IMR-90 (cell line): ENCODE data around the gene SVOPL. TPM values are rescaled to one million over a fixed set of nuclear protein-coding genes. Genes with fewer than 3 reads are reported as not detected.

ENCODE experiments used
- ATAC-seq: fragments of 200-7000 bp; cut with Tn5 transposase; 2 replicates; pipeline ENCODE4 v1.9.1; 2020; ENCODE audit warnings: low read depth, mild to moderate bottlenecking, moderate library complexity
- BruUV-seq: library from RNA; stranded (reverse); fragments of 400-500 nt; replicated peaks from 2 replicates; lab custom pipeline; 2021; lab: Mats Ljungman, UMichigan
- CTCF ChIA-PET: fragments of 300-600 bp; formaldehyde crosslinking; extraction: SDS; loops from one replicate; lab custom pipeline; 2021; ENCODE audit warnings: antibody characterized with exemption; lab: Yijun Ruan, JAX
- POLR2A ChIA-PET: fragments of 300-600 bp; sonication (Branson Sonifier 250); formaldehyde crosslinking; loops from one replicate; lab custom pipeline; 2022; ENCODE audit warnings: antibody characterized with exemption; ENCODE audit not compliant: unreplicated experiment; lab: Charles Lee
- DNase-seq: peaks from one replicate; pipeline ENCODE4 v3.0.0; 2013
- H2AFZ ChIP-seq: replicated peaks from 2 replicates; pipeline ENCODE3; 2013; ENCODE audit warnings: low read length, mild to moderate bottlenecking; ENCODE audit not compliant: poor library complexity
- H2AK5ac ChIP-seq: 2 replicates; pipeline ENCODE4 v1.6.1; 2013; ENCODE audit warnings: low read depth, low read length, inconsistent platforms
- H2AK9ac ChIP-seq: replicated peaks from 2 replicates; pipeline ENCODE3; 2013; ENCODE audit warnings: mild to moderate bottlenecking, low read depth, low read length, moderate library complexity; ENCODE audit not compliant: poor library complexity
- H2BK120ac ChIP-seq: 2 replicates; pipeline ENCODE4 v1.6.1; 2013; ENCODE audit warnings: low read depth, low read length, inconsistent platforms
- H2BK15ac ChIP-seq: 3 replicates; pipeline ENCODE4 v1.6.1; 2013; ENCODE audit warnings: low read depth, low read length, inconsistent platforms
- H2BK20ac ChIP-seq: 2 replicates; pipeline ENCODE4 v1.6.1; 2013; ENCODE audit warnings: low read depth, mild to moderate bottlenecking, inconsistent platforms, low read length, moderate library complexity
- H2BK5ac ChIP-seq: 2 replicates; pipeline ENCODE4 v1.6.1; 2013; ENCODE audit warnings: mild to moderate bottlenecking, low read depth, low read length, inconsistent platforms; ENCODE audit not compliant: poor library complexity, severe bottlenecking
- H3K14ac ChIP-seq: replicated peaks from 2 replicates; pipeline ENCODE4 v1.6.1; 2013; ENCODE audit warnings: low read depth, low read length, inconsistent platforms
- H3K18ac ChIP-seq: 2 replicates; pipeline ENCODE4 v1.6.1; 2013; ENCODE audit warnings: low read depth, low read length, control low read depth
- H3K23ac ChIP-seq: 2 replicates; pipeline ENCODE4 v1.6.1; 2013; ENCODE audit warnings: low read depth, low read length, inconsistent platforms
- H3K27ac ChIP-seq: 2 replicates; pipeline ENCODE4 v1.5.1; 2013; ENCODE audit warnings: mild to moderate bottlenecking, control low read depth, low read length; ENCODE audit not compliant: insufficient read depth
- H3K27me3 ChIP-seq: 2 replicates; pipeline ENCODE4 v1.6.1; 2013; ENCODE audit warnings: low read length; ENCODE audit not compliant: control insufficient read depth, insufficient read depth
- H3K36me3 ChIP-seq: 2 replicates; pipeline ENCODE4 v1.6.1; 2013; ENCODE audit warnings: low read length, mixed read lengths; ENCODE audit not compliant: control insufficient read depth, insufficient read depth
- H3K4ac ChIP-seq: 2 replicates; pipeline ENCODE4 v1.6.1; 2013; ENCODE audit warnings: low read depth, low read length, inconsistent platforms
- H3K4me1 ChIP-seq: 2 replicates; pipeline ENCODE4 v1.6.1; 2013; ENCODE audit warnings: low read length, mixed read lengths; ENCODE audit not compliant: control insufficient read depth, insufficient read depth
- H3K4me2 ChIP-seq: 2 replicates; pipeline ENCODE4 v1.6.1; 2013; ENCODE audit warnings: low read depth, mild to moderate bottlenecking, control low read depth, low read length, moderate library complexity
- H3K4me3 ChIP-seq: 2 replicates; pipeline ENCODE4 v1.5.1; 2013; ENCODE audit warnings: low read depth, mild to moderate bottlenecking, control low read depth, low read length, moderate library complexity; ENCODE audit not compliant: insufficient read depth
- H3K56ac ChIP-seq: 2 replicates; pipeline ENCODE4 v1.6.1; 2013; ENCODE audit warnings: low read length, inconsistent platforms; ENCODE audit not compliant: insufficient read depth; ENCODE audit errors: extremely low read depth
- H3K79me1 ChIP-seq, 2 experiments: 2 replicates each; pipeline ENCODE4 v1.6.1; 2013; ENCODE audit warnings: low read length in 2 of 2, inconsistent platforms in 1 of 2, low read depth in 1 of 2
- H3K9ac ChIP-seq: 2 replicates; pipeline ENCODE4 v1.6.1; 2013; ENCODE audit warnings: low read depth, low read length, control low read depth
- H3K9me1 ChIP-seq: 2 replicates; pipeline ENCODE4 v1.6.1; 2013; ENCODE audit warnings: low read length, inconsistent platforms; ENCODE audit not compliant: insufficient read depth
- H3K9me3 ChIP-seq: 2 replicates; pipeline ENCODE4 v1.6.1; 2013; ENCODE audit warnings: low read length; ENCODE audit not compliant: control insufficient read depth, insufficient read depth
- H4K20me1 ChIP-seq: 2 replicates; pipeline ENCODE4 v1.6.1; 2013; ENCODE audit warnings: low read length, inconsistent platforms; ENCODE audit not compliant: insufficient read depth
- H4K5ac ChIP-seq: 2 replicates; pipeline ENCODE4 v1.6.1; 2013; ENCODE audit warnings: mild to moderate bottlenecking, low read depth, low read length, control low read depth
- H4K8ac ChIP-seq, 2 experiments: 2 replicates each; pipeline ENCODE4 v1.6.1; 2013; ENCODE audit warnings: low read depth in 2 of 2, low read length in 2 of 2, control low read depth in 1 of 2, inconsistent platforms in 1 of 2
- H4K91ac ChIP-seq: 2 replicates; pipeline ENCODE4 v1.6.1; 2013; ENCODE audit warnings: low read depth, low read length, inconsistent platforms; ENCODE audit not compliant: insufficient read depth
- BHLHE40 ChIP-seq: fragments of 150-350 bp; IDR thresholded peaks from 2 replicates; pipeline ENCODE4 v1.6.1; 2016; ENCODE audit warnings: mild to moderate bottlenecking, low read depth, low read length
- CEBPB ChIP-seq: IDR thresholded peaks from 2 replicates; pipeline ENCODE4 v1.6.1; 2012; ENCODE audit warnings: low read depth, low read length, improper control_type of control experiment
- CHD1 ChIP-seq: IDR thresholded peaks from 2 replicates; pipeline ENCODE4 v1.6.1; 2012; ENCODE audit warnings: low read depth, low read length, improper control_type of control experiment
- CTCF ChIP-seq: conservative IDR thresholded peaks from 2 replicates; pipeline ENCODE4 v1.5.1; 2012; ENCODE audit warnings: mild to moderate bottlenecking, low read depth, low read length, improper control_type of control experiment
- ELK1 ChIP-seq: fragments of 150-350 bp; IDR thresholded peaks from 2 replicates; pipeline ENCODE4 v1.6.1; 2016; ENCODE audit warnings: low read depth, mild to moderate bottlenecking, low read length, moderate library complexity, borderline replicate concordance
- FOS ChIP-seq: fragments of 150-350 bp; IDR thresholded peaks from 2 replicates; pipeline ENCODE4 v1.6.1; 2016; ENCODE audit warnings: low read depth, low read length
- MAFK ChIP-seq: IDR thresholded peaks from 2 replicates; pipeline ENCODE4 v1.6.1; 2012; ENCODE audit warnings: low read depth, low read length, improper control_type of control experiment
- MAZ ChIP-seq: IDR thresholded peaks from 2 replicates; pipeline ENCODE4 v1.6.1; 2012; ENCODE audit warnings: low read depth, mild to moderate bottlenecking, low read length, improper control_type of control experiment, moderate library complexity, borderline replicate concordance
- MXI1 ChIP-seq: IDR thresholded peaks from 2 replicates; pipeline ENCODE4 v1.6.1; 2012; ENCODE audit warnings: low read depth, mild to moderate bottlenecking, low read length, moderate library complexity, borderline replicate concordance
- NFE2L2 ChIP-seq: fragments of 150-350 bp; IDR thresholded peaks from 2 replicates; pipeline ENCODE4 v1.6.1; 2016; ENCODE audit warnings: low read depth, mild to moderate bottlenecking, low read length
- POLR2A ChIP-seq: IDR thresholded peaks from 2 replicates; pipeline ENCODE4 v1.6.1; 2012; ENCODE audit warnings: mild to moderate bottlenecking, low read depth, low read length
- RAD21 ChIP-seq: IDR thresholded peaks from 2 replicates; pipeline ENCODE4 v1.6.1; 2012; ENCODE audit warnings: low read length, improper control_type of control experiment
- RCOR1 ChIP-seq: IDR thresholded peaks from 2 replicates; pipeline ENCODE4 v1.6.1; 2012; ENCODE audit warnings: mild to moderate bottlenecking, low read length, improper control_type of control experiment; ENCODE audit not compliant: insufficient replicate concordance
- RFX5 ChIP-seq: IDR thresholded peaks from 2 replicates; pipeline ENCODE4 v1.8.0; 2012; ENCODE audit warnings: low read depth, mild to moderate bottlenecking, low read length, moderate library complexity
- SMC3 ChIP-seq: fragments of 150-350 bp; IDR thresholded peaks from 2 replicates; pipeline ENCODE4 v1.6.1; 2016; ENCODE audit warnings: low read depth, mild to moderate bottlenecking, antibody characterized with exemption, low read length, moderate library complexity
- USF2 ChIP-seq: fragments of 150-350 bp; IDR thresholded peaks from 2 replicates; pipeline ENCODE4 v1.6.1; 2017; ENCODE audit warnings: mild to moderate bottlenecking, antibody characterized with exemption, low read length, low read depth
- WGBS, 2 experiments: methylation state at CpG; one replicate each; pipeline versions ENCODE4 v1.1.5 to v1.1.7; 2013; ENCODE audit warnings: missing lambda C conversion rate in 2 of 2; ENCODE audit not compliant: insufficient read length in 1 of 2; ENCODE audit errors: extremely low coverage in 2 of 2; 5-methylcytosine and 5-hydroxymethylcytosine counted together
- dilution Hi-C: fragments of 300-500 bp; cut with HindIII; formaldehyde crosslinking; loops from one replicate; pipeline ENCODE4 v1.14.3; 2018; ENCODE audit warnings: low sequenced_read_pairs; ENCODE audit not compliant: unreplicated experiment
- in situ Hi-C: fragments of 300-500 bp; cut with MboI; formaldehyde crosslinking; loops from 3 replicates; pipeline ENCODE4 v1.14.3; 2019; ENCODE audit warnings: low sequenced_read_pairs, inconsistent platforms, mixed read lengths
- intact Hi-C: fragments of 100-400 bp; cut with micrococcal nuclease; formaldehyde crosslinking; loops from 2 replicates; pipeline ENCODE4 v1.10.0; 2022
- polyA plus RNA-seq, 3 experiments: library from polyadenylated mRNA; depleted of rRNA; stranded (reverse); fragments of >200 nt; gene quantifications; 2 replicates each; pipeline ENCODE4 v1.2.3, GENCODE V29; 2012; ENCODE audit warnings: low replicate concordance in 1 of 3
- total RNA-seq: library from RNA; depleted of rRNA; stranded (reverse); fragments of >200 nt; gene quantifications from 2 replicates; pipeline ENCODE4 v1.2.3, GENCODE V29; 2012

SVOPL gene
- total and polyA plus RNA-seq, 2 of the 4 experiments (the other 2 are of a cell fraction) = not detected

- Histone ChIP-seq H3K14ac (no peak overlapping the region), H3K36me3 (peaks cover 49% of the 10 kb centered on the region), H4K91ac (no peak overlapping the region), H2AK9ac (no peak overlapping the region), H2AK5ac (no peak overlapping the region), H3K9me1 (no peaks in the 10 kb centered on the region), H3K23ac (no peak overlapping the region), H3K27ac (no peak overlapping the region), H3K27me3 (no peaks in the 10 kb centered on the region), H3K4me1 (no peaks in the 10 kb centered on the region), H2BK15ac (no peak overlapping the region), H4K20me1 (no peaks in the 10 kb centered on the region), H3K9ac (no peak overlapping the region), H2AFZ (no peak overlapping the region), H2BK5ac (no peak overlapping the region), H4K8ac (no peak overlapping the region), H3K79me1 (no peaks in the 10 kb centered on the region), H2BK120ac (no peak overlapping the region), H3K4ac (no peak overlapping the region), H3K18ac (no peak overlapping the region), H3K56ac (no peak overlapping the region), H3K9me3 (peaks cover 31% of the 10 kb centered on the region), H2BK20ac (no peak overlapping the region), H4K5ac (no peak overlapping the region), H3K4me3 (no peak overlapping the region), H3K4me2 (no peak overlapping the region)
- in situ Hi-C loops (no loop called here), intact Hi-C loops (no loop called here), dilution Hi-C loops (no loop called here)
- TF ChIP-seq CHD1 (no peak), RAD21 (no peak), CTCF (no peak), MXI1 (no peak), POLR2A (no peak), BHLHE40 (no peak), RCOR1 (no peak), MAFK (no peak), RFX5 (no peak), FOS (no peak), ELK1 (no peak), USF2 (no peak), SMC3 (no peak), CEBPB (no peak), MAZ (no peak), NFE2L2 (no peak)
- 94% methylated on average over 3 of the region's 5 CpGs; no CpG with 5 or more reads in 1 of the 2 experiments for WGBS, 2 experiments
- CTCF ChIA-PET = no interaction called here
- BruUV-seq = no TSS peak
- no peak for ATAC-seq
- DNase-seq = no peak
- POLR2A ChIA-PET = no interaction called here
These were observed 141.7 kb downstream of the SVOPL start for GRCh38 chr7:138559448-138559847.
